ENCODE data around the gene NEIL3.

DNA sequence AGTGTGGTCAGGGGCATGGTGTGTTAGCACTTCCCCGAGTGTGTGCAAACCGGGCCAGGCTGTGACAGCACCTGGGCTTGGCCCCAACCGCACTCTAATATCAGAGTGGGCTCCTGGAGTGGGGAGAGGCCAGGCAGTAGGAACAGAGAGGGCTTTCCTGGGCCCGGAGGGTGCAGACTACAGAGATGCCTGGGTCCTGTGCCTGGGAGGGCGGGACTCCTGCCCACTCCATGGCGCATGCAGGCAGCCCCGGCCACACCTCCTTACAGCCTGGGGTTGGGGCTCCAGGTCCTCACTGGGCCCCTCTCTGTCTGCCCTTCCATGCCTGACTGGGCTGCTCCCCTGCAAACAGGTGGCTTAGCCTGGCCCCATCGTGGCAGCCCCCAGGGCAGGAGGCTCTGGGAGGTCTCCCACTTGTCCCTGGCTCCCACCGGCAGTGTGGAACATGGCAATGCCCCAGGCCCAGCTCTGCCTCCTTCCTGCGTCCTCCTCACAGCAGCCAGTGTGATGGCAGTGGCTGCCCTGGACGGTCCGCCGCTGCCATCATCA is 72.2 kb downstream of the NEIL3 start:
- TF ChIP-seq, protein P1, sequence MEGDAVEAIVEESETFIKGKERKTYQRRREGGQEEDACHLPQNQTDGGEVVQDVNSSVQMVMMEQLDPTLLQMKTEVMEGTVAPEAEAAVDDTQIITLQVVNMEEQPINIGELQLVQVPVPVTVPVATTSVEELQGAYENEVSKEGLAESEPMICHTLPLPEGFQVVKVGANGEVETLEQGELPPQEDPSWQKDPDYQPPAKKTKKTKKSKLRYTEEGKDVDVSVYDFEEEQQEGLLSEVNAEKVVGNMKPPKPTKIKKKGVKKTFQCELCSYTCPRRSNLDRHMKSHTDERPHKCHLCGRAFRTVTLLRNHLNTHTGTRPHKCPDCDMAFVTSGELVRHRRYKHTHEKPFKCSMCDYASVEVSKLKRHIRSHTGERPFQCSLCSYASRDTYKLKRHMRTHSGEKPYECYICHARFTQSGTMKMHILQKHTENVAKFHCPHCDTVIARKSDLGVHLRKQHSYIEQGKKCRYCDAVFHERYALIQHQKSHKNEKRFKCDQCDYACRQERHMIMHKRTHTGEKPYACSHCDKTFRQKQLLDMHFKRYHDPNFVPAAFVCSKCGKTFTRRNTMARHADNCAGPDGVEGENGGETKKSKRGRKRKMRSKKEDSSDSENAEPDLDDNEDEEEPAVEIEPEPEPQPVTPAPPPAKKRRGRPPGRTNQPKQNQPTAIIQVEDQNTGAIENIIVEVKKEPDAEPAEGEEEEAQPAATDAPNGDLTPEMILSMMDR (IDR thresholded peaks at IDR 0.05), result no peak
- TF ChIP-seq POLR2AphosphoS5 (IDR thresholded peaks at IDR 0.05) (no peak), EP300 (IDR thresholded peaks at IDR 0.05) (no peak)

All from gastroesophageal sphincter (tissue), 3 donors.